GM18907 (cell line): ENCODE results near the gene GDPD4.

ENCODE experiments used
- ATAC-seq: cut with Tn5 transposase; IDR thresholded peaks from one replicate; pipeline ENCODE4 v1.9.1; 2021; ENCODE audit warnings: mild to moderate bottlenecking, moderate library complexity; ENCODE audit not compliant: unreplicated experiment

The GDPD4 gene

GRCh38 chr11:77206264-77207018 is 95.0 kb downstream of the GDPD4 start:
- ATAC-seq, result no peak

GRCh38 chr11:77205467-77206263 is 95.8 kb downstream of the GDPD4 start:
- no peak for ATAC-seq

- no peak for ATAC-seq
These were observed 96.6 kb downstream of the GDPD4 start for GRCh38 chr11:77204754-77205466.

GRCh38 chr11:77203901-77204753 is 97.4 kb downstream of the GDPD4 start:
- no peak for ATAC-seq

GRCh38 chr11:77202941-77203900 is 98.3 kb downstream of the GDPD4 start:
- ATAC-seq, result no peak

- no peak for ATAC-seq
These were observed 99.3 kb downstream of the GDPD4 start for GRCh38 chr11:77201991-77202841.

- ATAC-seq, result no peak
These were observed 100.1 kb downstream of the GDPD4 start for GRCh38 chr11:77201370-77201769.

GRCh38 chr11:77200351-77201268 is 100.9 kb downstream of the GDPD4 start:
- no peak for ATAC-seq

GRCh38 chr11:77199137-77199745 is 102.2 kb downstream of the GDPD4 start:
- no peak for ATAC-seq

GRCh38 chr11:77198440-77198849 is 103.0 kb downstream of the GDPD4 start:
- no peak for ATAC-seq

- no peak for ATAC-seq
These were observed 103.7 kb downstream of the GDPD4 start for GRCh38 chr11:77197626-77198320.

- ATAC-seq, result no peak
These were observed 104.5 kb downstream of the GDPD4 start for GRCh38 chr11:77196961-77197360.

GRCh38 chr11:77195071-77195755 is 106.3 kb downstream of the GDPD4 start:
- no peak for ATAC-seq

GRCh38 chr11:77193911-77194830 is 107.3 kb downstream of the GDPD4 start:
- no peak for ATAC-seq

- no peak for ATAC-seq
These were observed 108.3 kb downstream of the GDPD4 start for GRCh38 chr11:77193167-77193566.
